HG03139 (cell line): ENCODE measurements around the gene FAM163A.
"Not testable (repeated sequence)": the region's sequence is repeated elsewhere in the genome, so short reads cannot be mapped to it uniquely, and the experiment has no call there.

Source experiments
- ATAC-seq: cut with Tn5 transposase; IDR thresholded peaks from one replicate; pipeline ENCODE4 v1.9.1; 2021; ENCODE audit not compliant: unreplicated experiment

Gene FAM163A

GRCh38 chr1:179742717-179743678, at the start of gene FAM163A:
Gene FAM163A, plus strand, starts transcription at chr1:179743291. Its CDS starts 69,807 bp downstream, at chr1:179813098.
- no peak for ATAC-seq

GRCh38 chr1:179694530-179694929, 48.6 kb upstream of the FAM163A start:
- not testable (repeated sequence) for ATAC-seq

- ATAC-seq: no peak
Measured at GRCh38 chr1:179702946-179703539, 40.0 kb upstream of the FAM163A start.

DNA sequence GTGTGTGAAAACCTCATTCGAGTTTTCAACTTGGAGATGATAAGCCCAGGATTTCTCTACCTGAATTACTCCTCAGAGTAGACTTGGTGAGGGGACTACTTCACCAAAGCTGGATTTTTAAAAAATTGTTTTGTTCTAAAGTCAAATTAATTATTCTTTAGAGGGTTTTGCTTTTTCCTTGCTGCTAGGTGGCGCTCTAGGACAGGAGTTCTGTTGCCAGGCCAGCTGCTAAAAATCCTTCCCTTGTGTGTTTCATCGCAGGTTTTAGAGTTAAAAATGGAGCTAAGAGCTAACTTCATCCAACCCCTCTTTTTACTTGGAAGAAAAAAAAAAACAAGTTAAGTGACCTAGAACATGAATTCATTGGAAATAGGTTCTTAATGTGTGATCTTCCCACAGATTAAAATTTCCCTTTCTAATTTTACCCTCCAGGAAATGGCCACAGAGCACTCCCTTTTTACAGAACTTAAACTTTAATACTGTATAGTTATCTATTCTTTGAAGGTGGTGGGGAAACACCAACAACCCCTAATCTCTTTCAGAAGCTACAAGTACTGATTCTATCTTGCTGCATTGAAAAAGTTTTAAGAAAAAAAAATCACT, 36.7 kb upstream of the FAM163A start:
- ATAC-seq: no peak

DNA sequence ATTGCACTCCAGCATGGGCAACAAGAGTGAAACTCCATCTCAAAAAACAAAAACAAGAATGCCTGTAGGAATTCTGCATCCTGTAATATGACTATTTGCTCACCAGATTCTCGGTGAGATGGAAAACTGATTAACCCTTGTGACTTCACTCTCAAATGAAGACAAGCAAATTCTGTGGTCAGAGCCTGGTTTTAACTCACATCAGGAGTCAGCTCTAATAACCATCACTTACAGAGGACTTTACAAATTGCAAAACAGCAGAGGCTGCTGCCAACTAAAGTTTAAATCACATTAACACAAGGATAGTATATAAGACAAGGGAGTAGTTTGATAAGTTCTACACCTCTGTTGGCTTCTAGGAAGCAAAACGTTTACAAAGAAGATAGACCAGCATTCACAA, 35.7 kb upstream of the FAM163A start:
- no peak for ATAC-seq

GRCh38 chr1:179708434-179709195, 34.5 kb upstream of the FAM163A start:
- ATAC-seq: no peak

DNA sequence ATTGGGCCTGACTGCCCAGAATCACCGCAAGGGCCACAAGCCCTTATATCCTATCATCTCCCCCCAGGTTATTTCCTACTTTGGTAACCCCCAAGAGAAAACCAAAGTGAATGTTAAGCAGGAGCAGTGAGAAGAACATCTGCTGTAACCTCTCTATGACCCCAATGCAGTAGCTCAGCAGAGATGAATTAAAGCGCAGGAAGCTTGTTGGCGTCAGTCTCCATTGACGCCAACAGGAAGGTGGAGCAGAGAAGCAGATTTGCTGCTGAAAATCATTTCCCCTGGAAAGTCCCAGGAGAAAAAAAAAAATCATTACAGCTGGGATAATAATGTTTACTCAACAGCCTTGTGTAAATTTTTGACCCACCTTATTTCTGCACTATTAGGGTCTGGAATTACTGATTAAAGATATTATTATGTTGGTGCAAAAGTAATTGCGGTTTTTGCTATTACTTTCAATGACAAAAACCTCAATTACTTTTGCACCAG, 33.2 kb upstream of the FAM163A start:
- ATAC-seq: peak; percentile 62

- ATAC-seq: no peak
Measured at GRCh38 chr1:179714159-179714558, 28.9 kb upstream of the FAM163A start.

DNA sequence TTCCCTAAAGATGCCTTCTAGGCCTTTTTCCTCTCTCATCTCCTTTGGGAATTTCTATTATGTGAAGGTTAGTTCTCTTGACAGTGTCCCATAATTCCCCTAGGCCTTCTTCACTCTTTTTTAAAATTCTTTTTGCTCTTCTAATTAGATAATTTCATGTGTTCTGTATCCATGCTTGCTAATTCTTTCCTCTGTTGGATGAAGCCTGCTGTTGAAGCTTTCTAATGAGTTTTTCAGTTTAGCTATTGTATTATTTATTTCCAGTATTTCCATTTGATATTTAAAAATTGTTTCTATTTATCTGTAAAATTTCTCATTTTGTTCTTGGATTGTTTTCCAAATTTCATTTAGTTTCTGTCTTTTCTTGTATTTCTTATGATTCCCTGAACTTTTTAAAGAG, 28.5 kb upstream of the FAM163A start:
- no peak for ATAC-seq

GRCh38 chr1:179719272-179719671, 23.8 kb upstream of the FAM163A start:
- ATAC-seq: no peak

GRCh38 chr1:179728271-179728670, 14.8 kb upstream of the FAM163A start:
- ATAC-seq: no peak

GRCh38 chr1:179729881-179730280, 13.2 kb upstream of the FAM163A start:
- no peak for ATAC-seq

DNA sequence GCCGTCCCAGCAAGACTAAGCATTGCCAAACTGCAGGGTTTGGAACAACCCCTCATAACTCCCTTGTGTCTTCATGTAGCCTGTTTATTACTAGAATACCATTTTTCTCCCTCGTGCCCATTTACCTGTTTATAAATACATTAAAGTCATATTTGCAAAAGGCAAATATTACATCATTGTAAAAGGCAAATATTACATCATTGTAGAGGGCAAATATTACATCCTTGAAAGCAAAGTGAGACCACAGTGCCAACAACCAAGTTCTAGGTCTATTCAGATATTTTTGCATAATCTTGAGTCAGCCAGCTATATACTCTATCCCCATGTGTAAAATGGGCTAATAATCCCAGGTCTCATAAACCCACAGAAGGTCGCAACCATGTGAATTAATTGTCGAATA, 11.4 kb upstream of the FAM163A start:
- no peak for ATAC-seq

GRCh38 chr1:179742291-179742690, 800 bp upstream of the FAM163A start:
- ATAC-seq: no peak

- no peak for ATAC-seq
Measured at GRCh38 chr1:179743679-179744400, 749 bp downstream of the FAM163A start.

DNA sequence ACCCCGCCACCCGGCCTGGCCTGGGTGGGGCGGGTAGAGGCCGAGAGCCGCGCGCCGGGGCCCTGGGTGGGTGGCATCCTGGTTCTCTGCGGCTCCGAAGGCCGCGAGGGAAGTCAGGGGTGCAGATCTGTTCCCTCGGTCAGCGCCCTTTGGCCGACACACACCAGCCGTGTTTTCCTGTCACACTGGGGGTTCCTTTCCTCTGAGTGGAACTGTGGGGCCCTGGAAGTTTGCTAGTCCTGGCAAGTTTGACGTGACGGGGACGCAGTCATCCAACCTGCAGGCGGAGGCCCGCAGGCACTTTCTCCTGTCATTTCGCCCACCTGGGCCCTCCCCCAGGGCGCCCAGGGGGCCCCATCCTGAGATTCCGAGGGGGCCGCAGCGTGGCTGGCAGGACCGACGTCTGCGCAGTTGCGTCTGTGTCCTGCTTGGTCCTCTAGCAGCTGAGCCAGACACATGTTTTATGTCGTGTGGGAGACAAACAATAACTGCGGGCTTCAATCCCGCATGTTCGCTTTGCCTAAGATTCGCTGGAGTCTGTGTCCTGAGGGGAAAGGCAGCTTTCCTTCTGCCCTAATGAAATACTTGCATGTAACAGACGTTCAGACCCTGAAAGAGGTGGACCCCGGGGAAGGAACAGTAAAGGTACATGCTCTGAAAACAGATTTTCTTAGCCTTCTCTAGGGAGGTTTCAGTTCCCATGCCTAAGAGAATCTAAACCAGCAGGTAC, 1.5 kb downstream of the FAM163A start:
- ATAC-seq: no peak

- ATAC-seq: no peak
Measured at GRCh38 chr1:179745131-179745611, 2.1 kb downstream of the FAM163A start.

- no peak for ATAC-seq
Measured at GRCh38 chr1:179745743-179746142, 2.7 kb downstream of the FAM163A start.

- no peak for ATAC-seq
Measured at GRCh38 chr1:179747611-179748010, 4.5 kb downstream of the FAM163A start.
